GM21786 (cell line): ENCODE results near the gene ZNF35.
"Not testable (repeated sequence)": the region's sequence is repeated elsewhere in the genome, so short reads cannot be mapped to it uniquely, and the experiment has no call there.

ENCODE experiments used
- ATAC-seq: cut with Tn5 transposase; IDR thresholded peaks from one replicate; pipeline ENCODE4 v1.9.1; 2021; ENCODE audit not compliant: unreplicated experiment

The ZNF35 gene

DNA sequence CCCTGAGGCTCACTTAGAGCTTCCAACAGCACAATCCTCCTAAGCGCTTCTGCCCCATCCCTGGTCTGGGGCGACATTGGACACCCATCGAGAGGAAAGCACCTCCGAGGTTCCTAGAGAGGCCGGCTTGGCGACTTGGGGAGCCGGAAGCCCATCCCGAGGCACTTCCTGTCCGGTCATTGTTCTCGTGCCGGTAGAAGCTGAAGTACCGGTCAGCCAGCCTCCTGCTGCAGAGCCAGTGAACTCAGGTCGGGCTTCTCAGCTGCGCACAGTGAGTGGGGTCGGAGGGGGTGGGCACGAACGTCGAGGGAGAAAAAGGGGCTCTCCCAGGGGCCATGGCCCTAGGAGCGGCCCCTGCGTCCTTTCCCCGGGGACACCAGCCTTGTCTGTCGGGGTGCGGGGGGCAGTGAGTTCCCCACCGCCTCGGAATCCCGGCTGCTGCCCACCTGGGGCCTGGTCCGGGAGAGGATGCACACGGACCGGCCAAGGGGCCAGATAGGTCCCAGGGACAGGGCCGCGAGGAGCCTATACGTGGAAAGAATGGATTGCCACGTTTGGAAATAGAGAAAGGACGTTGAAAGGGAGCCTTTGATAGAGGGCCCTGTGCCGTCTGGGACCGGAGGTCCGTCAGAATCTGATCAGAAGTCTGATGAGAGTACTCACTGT, at the start of gene ZNF35:
Gene ZNF35, plus strand, starts transcription at position 169 of the 666 bp plus-strand sequence. CDS start 2,336 bp downstream, outside the sequence.
- ATAC-seq = peak; percentile 97

DNA sequence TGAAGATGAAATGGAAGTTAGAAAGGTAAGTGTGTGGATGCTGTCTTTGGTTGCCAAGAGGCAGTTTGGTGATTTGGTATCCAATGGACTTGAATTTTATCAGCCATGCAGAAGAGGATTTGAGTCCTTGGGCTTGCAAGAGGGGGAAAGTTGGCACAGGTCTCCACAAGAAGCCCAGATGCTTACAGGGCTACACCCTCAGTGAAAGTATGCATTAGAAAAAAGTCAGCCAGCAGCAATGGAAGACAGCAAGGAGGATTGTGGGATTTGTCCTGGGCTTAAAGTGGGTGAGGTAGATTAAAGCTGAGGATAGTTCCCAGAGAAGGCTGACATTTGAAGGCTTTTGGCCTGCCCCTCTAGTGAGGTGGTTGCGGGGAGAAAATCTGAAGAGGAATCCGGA, 46.8 kb upstream of the ZNF35 start:
- ATAC-seq = no peak

DNA sequence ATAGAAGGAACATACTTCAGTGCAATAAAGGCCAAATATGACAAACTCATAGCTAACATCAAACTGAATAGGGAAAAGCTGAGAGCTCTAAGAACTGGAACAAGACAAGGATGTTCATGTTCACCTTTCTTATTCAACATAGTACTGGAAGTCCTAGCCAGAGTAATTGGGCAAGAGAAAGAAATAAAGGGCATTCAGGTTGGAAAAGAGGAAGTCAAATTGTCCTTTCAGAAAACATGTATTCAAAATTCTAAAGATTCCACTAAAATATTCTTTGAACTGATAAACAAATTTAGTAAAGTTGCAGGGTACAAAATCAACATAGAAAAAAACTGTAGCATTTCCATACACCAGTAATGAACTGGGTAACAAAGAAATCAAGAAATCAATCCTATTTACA, 35.9 kb upstream of the ZNF35 start:
- ATAC-seq = no peak

DNA sequence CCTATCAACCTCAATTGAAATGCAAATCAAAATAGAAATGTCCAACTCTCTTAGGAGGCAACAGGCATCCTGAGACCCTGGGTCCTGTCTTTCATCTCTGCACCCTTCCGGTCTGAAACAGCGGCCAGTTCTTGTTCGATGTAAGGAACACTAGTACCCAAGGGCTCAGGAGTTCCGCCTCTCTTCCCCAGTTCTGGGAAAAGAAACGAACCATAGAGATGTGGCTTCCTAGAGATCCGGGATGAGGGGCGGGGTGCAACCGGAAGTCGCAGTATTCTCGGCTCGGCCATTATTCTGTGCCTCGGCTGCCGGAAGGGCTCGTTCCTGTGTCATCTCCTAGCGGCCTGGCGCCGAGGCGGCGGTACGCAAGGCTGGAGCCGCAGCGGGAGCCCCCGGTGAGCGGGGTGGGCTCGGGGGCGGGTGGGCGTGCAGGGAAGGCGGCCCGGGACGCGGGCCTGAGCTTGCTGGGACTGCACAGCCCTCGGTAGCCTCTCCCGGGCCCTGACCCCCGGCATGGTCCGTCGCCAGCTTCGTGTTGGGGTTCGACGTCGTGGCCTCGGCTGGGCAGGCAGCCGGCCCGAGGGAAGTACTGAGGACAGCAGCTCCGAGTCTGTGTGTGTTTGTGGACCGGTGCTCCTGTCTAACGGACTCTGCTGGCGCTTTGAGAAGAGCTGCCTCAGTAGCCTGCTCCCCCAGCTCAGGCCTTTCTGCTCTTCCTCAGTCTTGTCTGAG, 23.6 kb upstream of the ZNF35 start, which contains the start of gene ZNF197:
Gene ZNF197, plus strand, starts transcription at position 288 of the 732 bp plus-strand sequence. CDS start 4,119 bp downstream, outside the sequence.
- ATAC-seq = peak; percentile 95

DNA sequence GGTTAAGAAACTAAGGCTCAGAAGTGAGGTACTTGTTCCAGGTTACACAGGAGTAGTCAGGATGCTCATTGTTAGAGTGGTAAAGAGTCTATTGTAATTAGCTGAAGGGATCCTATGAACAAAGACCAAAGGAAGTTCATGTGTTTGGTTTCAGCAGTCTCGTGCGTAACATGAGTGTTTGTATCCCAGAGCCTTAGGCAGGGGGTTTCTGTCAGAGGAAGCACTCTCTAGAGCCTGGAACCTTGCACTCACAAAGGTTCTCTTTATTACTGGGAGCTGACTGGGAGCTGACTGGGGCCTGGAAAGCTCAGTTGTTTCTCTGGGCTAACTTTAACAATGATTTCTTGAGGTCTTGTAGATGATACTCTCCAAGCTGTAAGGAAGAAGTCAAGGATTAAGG, 19.8 kb upstream of the ZNF35 start:
- ATAC-seq = no peak

DNA sequence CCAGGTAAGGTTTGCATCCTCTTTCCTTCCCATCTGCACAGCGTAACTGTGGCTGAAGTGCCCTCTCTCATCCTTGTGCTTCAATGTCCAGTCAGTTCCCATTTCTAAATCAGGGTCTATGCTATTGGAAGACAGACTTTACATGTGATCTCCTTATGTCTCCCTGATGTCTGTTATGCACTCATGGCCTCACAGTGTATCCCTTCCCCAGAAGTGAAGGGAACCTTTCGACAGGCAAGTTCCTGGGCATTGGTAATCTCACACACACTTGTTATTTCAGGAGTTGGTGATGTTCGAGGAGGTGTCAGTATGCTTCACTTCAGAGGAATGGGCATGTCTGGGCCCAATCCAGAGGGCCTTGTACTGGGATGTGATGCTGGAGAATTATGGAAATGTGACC, 16.3 kb upstream of the ZNF35 start:
- ATAC-seq = no peak

DNA sequence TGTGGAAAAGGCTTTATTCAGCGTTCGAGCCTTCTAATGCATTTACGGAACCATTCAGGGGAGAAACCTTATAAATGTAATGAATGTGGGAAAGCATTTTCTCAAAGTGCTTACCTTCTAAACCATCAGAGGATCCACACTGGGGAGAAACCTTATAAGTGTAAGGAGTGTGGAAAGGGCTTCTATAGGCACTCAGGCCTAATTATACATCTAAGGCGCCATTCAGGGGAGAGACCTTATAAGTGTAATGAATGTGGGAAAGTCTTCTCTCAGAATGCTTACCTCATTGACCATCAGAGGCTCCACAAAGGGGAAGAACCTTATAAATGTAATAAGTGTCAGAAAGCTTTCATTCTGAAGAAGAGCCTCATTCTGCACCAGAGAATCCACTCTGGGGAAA, 6.2 kb upstream of the ZNF35 start:
- no peak for ATAC-seq

DNA sequence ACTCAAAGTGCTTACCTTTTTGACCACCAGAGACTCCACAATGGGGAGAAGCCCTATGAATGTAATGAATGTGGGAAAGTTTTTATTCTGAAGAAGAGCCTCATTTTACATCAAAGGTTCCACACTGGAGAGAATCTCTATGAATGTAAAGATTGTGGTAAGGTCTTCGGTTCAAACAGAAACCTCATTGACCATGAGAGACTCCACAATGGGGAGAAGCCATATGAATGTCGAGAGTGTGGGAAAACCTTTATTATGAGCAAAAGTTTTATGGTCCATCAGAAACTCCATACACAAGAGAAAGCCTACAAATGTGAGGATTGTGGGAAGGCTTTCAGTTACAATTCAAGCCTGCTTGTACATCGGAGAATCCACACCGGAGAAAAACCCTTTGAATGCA, 5.5 kb upstream of the ZNF35 start:
- ATAC-seq = no peak

DNA sequence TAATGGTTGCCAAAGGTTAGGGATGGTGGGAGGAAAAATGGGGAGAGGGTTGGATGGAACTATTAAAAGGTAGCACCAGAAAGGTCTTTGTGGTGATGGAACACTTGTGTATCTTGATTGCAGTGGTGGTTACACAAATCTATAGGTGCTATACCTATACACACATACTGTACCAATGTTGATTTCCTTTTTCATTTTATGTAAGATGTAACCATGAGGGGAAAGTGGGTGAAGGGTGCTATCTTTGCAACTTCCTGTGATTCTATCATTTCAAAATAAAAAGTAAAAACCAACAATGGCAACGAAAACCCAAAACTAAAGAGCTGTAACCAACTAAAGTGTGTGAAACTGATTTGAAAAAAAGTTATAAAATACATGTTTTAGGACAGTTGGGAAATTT, 761 bp upstream of the ZNF35 start:
- ATAC-seq = no peak

DNA sequence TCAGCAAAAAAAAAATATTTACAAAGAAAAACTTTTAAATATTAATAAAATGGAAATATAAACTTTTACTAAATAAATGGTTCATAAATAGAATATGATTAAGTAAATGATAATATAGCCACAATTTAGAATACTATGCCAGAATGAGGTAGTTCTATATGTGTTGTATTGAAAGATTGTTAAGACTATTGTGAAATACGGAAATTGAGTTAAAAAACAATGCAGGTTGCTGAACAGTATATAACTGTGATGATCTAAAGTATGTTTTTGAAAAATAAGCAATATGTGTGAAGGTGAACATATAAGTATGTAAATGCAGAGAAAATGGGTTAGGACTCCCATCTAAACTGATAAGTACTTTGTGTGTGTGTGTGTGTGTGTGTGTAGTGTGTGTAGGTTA, 1.2 kb downstream of the ZNF35 start:
- ATAC-seq = no peak

DNA sequence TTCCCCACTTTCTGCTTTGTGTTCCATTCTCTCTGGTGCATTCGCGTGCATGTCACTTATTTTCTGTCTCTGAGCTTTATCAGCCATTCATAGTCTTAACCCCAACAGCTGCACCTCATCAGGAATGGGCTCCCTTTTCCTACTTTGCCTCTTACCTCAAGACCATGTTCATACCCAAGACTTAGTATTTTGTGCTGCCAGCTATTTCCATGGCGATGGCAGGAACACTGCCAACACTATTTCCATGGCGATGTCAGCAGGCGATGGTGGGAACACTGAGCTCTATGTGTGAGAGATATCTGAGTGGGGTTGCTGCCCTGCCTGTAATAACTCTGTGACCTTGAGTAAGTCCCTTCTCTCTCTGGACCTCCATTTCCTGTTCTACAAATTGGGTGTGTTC, 5.5 kb downstream of the ZNF35 start:
- no peak for ATAC-seq

DNA sequence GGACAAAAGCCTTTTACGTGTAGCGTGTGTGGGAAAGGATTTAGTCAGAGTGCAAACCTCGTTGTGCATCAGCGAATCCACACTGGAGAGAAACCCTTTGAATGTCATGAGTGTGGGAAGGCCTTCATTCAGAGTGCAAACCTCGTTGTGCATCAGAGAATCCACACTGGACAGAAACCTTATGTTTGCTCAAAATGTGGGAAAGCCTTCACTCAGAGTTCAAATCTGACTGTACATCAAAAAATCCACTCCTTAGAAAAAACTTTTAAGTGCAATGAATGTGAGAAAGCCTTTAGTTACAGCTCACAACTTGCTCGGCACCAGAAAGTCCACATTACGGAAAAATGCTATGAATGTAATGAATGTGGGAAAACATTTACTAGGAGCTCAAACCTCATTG, 10.5 kb downstream of the ZNF35 start:
- no peak for ATAC-seq

DNA sequence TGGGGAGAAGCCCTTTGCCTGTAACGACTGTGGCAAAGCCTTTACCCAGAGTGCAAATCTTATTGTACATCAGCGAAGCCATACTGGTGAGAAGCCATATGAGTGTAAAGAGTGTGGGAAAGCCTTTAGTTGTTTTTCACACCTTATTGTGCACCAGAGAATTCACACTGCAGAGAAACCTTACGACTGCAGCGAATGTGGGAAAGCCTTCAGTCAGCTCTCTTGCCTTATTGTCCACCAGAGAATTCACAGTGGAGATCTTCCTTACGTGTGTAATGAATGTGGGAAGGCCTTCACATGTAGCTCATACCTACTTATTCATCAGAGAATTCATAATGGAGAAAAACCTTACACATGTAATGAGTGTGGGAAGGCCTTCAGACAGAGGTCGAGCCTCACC, 10.9 kb downstream of the ZNF35 start:
- no peak for ATAC-seq

DNA sequence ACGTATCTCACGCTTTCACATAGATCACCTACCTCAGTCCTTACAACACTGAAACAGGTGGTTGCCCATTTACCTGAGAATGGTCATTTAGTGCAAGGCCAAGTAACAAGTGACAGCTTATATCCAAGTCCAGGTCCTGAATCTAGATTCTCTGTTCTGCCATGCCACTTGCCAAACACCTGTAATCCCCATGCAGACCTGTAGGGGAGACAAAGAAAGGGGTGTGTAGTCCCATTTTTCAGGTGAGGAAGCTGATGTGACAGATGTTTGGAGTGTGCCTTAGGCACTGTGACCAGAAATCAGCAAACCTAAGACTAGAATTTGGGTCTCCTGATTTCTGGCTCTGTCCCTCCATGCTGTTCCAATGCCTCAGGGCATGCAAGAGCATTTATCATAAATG, 12.7 kb downstream of the ZNF35 start:
- ATAC-seq = no peak

DNA sequence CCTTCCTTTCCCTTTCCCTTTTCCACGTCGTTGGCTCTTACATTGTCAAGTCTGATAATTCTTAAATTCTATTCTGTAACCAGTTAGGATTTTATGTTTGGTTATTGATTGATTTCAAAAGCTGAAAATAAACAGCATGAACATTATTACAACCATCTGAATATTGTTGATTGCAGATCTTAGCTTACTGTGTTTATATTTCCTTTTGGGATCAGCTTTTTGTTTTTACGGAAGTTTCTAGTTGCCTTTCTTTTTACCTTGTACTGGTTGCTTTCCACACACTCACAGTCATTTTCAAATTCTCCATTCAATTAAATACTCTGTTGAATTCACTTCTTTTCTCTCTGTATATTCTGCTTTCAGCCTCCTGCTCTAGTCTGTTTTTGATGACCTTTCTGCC, 16.6 kb downstream of the ZNF35 start:
- no peak for ATAC-seq

DNA sequence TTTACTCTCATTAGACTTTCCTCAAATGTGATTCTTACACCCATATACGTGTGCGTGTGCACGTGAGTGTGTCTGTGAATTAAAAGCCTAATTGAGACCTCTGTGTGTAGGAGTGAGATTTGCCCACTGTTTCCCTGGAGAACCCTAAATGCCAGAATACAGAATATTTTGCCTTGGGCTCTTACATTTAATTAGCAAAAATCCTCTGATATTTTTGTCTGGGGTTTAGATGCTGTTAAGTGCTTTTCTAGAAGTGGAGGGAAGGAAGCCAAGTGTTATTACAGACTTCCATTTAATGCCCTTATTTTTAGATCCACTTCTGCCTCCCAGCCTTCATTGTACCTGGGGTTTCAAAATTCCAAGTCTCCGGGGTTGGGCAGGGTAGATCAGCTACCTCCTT, 17.8 kb downstream of the ZNF35 start:
- no peak for ATAC-seq

DNA sequence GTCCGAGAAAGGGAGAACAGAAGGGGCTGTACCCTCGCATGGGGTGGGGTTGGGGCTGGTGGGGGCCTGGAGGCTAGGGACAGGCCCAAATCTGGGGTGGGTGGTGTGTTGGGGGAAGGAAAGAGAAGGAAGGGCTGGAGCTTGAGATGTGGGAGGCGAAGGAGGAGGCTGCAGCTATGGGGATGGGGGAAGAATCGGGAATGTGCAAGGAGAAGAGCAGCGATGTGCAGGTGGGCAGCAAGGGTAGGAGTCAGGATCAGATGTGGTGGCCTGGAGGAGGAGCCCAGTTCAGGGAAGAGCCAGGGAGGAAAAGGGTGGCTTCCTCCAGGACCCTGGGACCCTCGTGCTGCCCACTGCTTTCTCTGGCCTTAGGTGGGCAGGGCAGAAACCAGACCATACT, 21.2 kb downstream of the ZNF35 start:
- ATAC-seq = no peak

DNA sequence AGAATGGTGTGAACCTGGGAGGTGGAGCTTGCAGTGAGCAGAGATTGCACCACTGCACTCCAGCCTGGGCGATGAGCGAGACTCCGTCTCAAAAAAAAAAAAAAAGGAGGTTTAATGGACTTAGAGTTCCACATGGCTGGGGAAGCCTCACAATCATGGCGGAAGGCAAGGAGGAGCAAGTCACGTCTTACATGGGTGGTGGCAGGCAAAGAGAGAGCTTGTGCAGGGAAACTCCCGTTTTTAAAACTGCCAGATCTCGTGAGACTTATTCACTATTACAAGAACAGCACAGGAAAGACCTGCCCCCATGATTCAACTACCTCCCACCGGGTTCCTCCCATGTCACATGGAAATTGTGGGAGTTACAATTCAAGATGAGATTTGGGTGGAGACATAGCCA, 24.9 kb downstream of the ZNF35 start:
- not testable (repeated sequence) for ATAC-seq

DNA sequence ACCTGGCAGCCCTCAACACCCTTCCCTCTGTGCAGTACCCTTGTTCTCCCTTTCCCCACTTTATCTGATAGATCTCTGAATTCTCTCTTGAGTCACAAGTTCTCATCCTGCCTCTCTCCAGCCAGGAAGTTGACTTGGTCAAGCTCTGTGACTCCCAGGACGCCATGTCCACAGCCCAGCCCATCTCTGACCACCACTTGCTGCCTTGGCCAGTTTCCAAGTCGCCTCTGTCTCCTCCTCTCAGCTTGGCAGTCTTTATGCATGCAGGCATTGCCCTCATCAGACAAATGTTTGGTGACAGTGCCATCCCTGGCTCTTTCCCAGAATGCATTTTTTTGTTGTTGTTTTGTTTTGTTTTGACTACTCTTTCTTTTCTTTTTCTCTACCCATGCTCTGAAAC, 25.7 kb downstream of the ZNF35 start:
- no peak for ATAC-seq

DNA sequence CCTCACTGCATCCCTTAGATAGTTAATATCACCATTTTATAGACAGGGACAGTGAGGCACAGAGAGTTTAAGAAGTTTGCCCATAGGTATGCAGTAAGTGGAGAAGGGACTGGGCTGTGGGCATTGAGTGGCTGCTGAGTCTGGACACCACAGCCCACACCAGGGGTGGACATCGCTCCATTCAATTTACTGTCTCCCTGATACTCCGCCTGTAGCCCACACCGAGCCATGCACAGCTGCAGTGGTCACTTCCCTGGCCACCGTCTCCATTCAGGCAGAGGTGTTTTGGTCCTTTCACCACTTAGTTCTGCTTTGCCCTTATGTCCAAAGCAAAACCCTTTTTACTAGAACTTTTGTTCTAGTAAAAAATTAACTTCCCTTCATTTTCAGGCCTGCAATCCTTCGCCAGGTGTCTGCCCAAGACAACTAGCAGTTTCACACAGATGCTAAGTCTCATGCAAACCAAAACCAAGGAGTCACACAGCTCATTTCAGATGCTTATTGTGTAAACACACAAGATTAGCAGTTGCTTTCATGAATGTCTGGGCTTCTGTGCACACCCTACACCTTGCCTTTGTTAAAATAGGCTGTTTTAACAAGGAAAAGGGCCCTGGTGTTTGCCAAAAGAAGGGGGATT, 30.1 kb downstream of the ZNF35 start:
- ATAC-seq = peak; percentile 60

DNA sequence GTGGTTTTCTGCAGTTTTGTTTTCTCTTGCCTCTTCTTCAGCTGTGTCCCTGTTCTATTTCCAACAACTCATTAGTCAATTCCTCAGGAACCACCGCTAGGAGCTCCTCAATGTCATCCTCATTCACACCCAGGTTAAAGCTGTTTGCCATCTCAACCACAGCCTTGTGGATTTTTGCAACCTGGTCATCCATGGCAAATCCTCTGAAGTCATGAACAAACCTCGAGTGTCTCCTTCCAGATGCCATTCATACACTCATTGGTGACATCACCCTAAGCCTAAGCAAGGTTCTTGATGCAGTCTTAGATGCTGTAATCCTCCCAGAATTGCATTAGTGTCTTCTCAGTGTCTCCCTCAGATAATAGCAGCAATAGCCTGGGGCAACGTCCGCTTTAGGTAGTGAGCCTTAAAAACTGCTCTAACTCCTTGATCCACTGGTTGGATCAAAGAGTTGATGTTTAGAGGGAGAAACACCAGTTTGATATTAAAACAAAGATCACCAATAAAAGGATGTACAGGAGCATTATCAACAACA, 32.5 kb downstream of the ZNF35 start:
- no peak for ATAC-seq
